ENCODE measurements around the gene OSTM1.
"Not testable (repeated sequence)": the region's sequence is repeated elsewhere in the genome, so short reads cannot be mapped to it uniquely, and the experiment has no call there.

Gene OSTM1

GRCh38 chr6:108013787-108014439, 60.6 kb downstream of the OSTM1 start:
- no peak for FAIRE-seq

- no peak for FAIRE-seq
These were observed 64.6 kb downstream of the OSTM1 start for GRCh38 chr6:108009894-108010293.

GRCh38 chr6:108009258-108009657, 65.3 kb downstream of the OSTM1 start:
- FAIRE-seq, result not testable (repeated sequence)

- FAIRE-seq, result no peak
These were observed 66.2 kb downstream of the OSTM1 start for GRCh38 chr6:108008363-108008762.

- FAIRE-seq, result no peak
These were observed 68.6 kb downstream of the OSTM1 start for GRCh38 chr6:108005961-108006360.

GRCh38 chr6:108004861-108005260, 69.7 kb downstream of the OSTM1 start:
- FAIRE-seq, result no peak

GRCh38 chr6:108002365-108003221, 71.9 kb downstream of the OSTM1 start:
- no peak for FAIRE-seq

- no peak for FAIRE-seq
These were observed 72.8 kb downstream of the OSTM1 start for GRCh38 chr6:108001696-108002231.

- FAIRE-seq, result not testable (repeated sequence)
These were observed 74.3 kb downstream of the OSTM1 start for GRCh38 chr6:108000259-108000658.

- no peak for FAIRE-seq
These were observed 75.2 kb downstream of the OSTM1 start for GRCh38 chr6:107999341-107999740.

GRCh38 chr6:107991772-107992550, 82.6 kb downstream of the OSTM1 start:
- no peak for FAIRE-seq
